Activated CD4-positive, alpha-beta T cell treated with anti-CD3 and anti-CD28 coated beads, Interleukin-2, amount 10 ng/mL, durations not matched to agents 24 days and 14 days (primary cell): ENCODE measurements around the gene TTBK2. TPM values are rescaled to one million over a fixed set of nuclear protein-coding genes. Genes with fewer than 3 reads are reported as not detected.
"Not testable (repeated sequence)": the region's sequence is repeated elsewhere in the genome, so short reads cannot be mapped to it uniquely, and the experiment has no call there.

ENCODE experiments used
- DNase-seq: peaks from one replicate; pipeline ENCODE4 v3.0.0; 2022
- H3K27ac Mint-ChIP-seq: one replicate; pipeline ENCODE4 v1.8.0; 2022; ENCODE audit warnings: mild to moderate bottlenecking, mixed read lengths
- H3K27me3 Mint-ChIP-seq: one replicate; pipeline ENCODE4 v1.8.0; 2022; ENCODE audit warnings: mixed read lengths
- H3K36me3 Mint-ChIP-seq: one replicate; pipeline ENCODE4 v1.8.0; 2022; ENCODE audit warnings: low read depth, mild to moderate bottlenecking, mixed read lengths
- H3K4me1 Mint-ChIP-seq: one replicate; pipeline ENCODE4 v1.8.0; 2021; ENCODE audit warnings: mixed read lengths
- H3K4me3 Mint-ChIP-seq: one replicate; pipeline ENCODE4 v1.8.0; 2022; ENCODE audit warnings: mild to moderate bottlenecking, moderate library complexity, mixed read lengths
- H3K9me3 Mint-ChIP-seq: one replicate; pipeline ENCODE4 v1.8.0; 2021; ENCODE audit warnings: mixed read lengths
- intact Hi-C: fragments of 100-400 bp; cut with micrococcal nuclease; formaldehyde crosslinking; loops from one replicate; pipeline ENCODE4 v1.15.1; 2023
- total RNA-seq: library from RNA; stranded (reverse); gene quantifications from 2 replicates; pipeline ENCODE4 v1.2.3, GENCODE V29; 2022

Gene TTBK2
- total RNA-seq, 1 donor from 2014 or later, result 11.3 TPM

- no peak overlapping the region for H3K4me3 Mint-ChIP-seq
- H3K27ac Mint-ChIP-seq, result no peak overlapping the region
- H3K4me1 Mint-ChIP-seq, result no peaks in the 10 kb centered on the region
- H3K27me3 Mint-ChIP-seq, result no peaks in the 10 kb centered on the region
- no peaks in the 10 kb centered on the region for H3K9me3 Mint-ChIP-seq
- intact Hi-C loops, result no loop called here
- peaks cover 7% of the 10 kb centered on the region for H3K36me3 Mint-ChIP-seq
- no peak for DNase-seq
These were observed 133.6 kb downstream of the TTBK2 start for GRCh38 chr15:42786978-42787377.

GRCh38 chr15:42785569-42785968 is 135.0 kb downstream of the TTBK2 start:
- Mint-ChIP-seq H3K9me3 (no peaks in the 10 kb centered on the region), H3K4me3 (no peak overlapping the region), H3K4me1 (no peaks in the 10 kb centered on the region), H3K27ac (no peak overlapping the region), H3K36me3 (peaks cover 7% of the 10 kb centered on the region), H3K27me3 (no peaks in the 10 kb centered on the region)
- no peak for DNase-seq
- intact Hi-C loops, result no loop called here

- Mint-ChIP-seq H3K9me3 (no peaks in the 10 kb centered on the region), H3K4me3 (no peak overlapping the region), H3K36me3 (peaks cover 5% of the 10 kb centered on the region), H3K4me1 (no peaks in the 10 kb centered on the region), H3K27me3 (no peaks in the 10 kb centered on the region), H3K27ac (no peak overlapping the region)
- no peak for DNase-seq
- intact Hi-C loops, result no loop called here
These were observed 135.9 kb downstream of the TTBK2 start for GRCh38 chr15:42784705-42785104.

GRCh38 chr15:42782716-42783115 is 137.9 kb downstream of the TTBK2 start:
- intact Hi-C loops, result no loop called here
- Mint-ChIP-seq H3K36me3 (peaks cover 5% of the 10 kb centered on the region), H3K27ac (no peak overlapping the region), H3K4me1 (no peaks in the 10 kb centered on the region), H3K9me3 (no peaks in the 10 kb centered on the region), H3K27me3 (no peaks in the 10 kb centered on the region), H3K4me3 (no peak overlapping the region)
- DNase-seq, result no peak

GRCh38 chr15:42775416-42775815 is 145.2 kb downstream of the TTBK2 start:
- DNase-seq, result no peak
- H3K9me3 Mint-ChIP-seq, result peaks cover 1% of the 10 kb centered on the region
- H3K4me1 Mint-ChIP-seq, result no peaks in the 10 kb centered on the region
- H3K36me3 Mint-ChIP-seq, result peaks cover 11% of the 10 kb centered on the region
- intact Hi-C loops, result no loop called here
- H3K27ac Mint-ChIP-seq, result no peak overlapping the region
- no peaks in the 10 kb centered on the region for H3K27me3 Mint-ChIP-seq
- H3K4me3 Mint-ChIP-seq, result no peak overlapping the region

GRCh38 chr15:42772901-42773300 is 147.7 kb downstream of the TTBK2 start:
- no peaks in the 10 kb centered on the region for H3K4me1 Mint-ChIP-seq
- peaks cover 22% of the 10 kb centered on the region for H3K36me3 Mint-ChIP-seq
- peaks cover 6% of the 10 kb centered on the region for H3K9me3 Mint-ChIP-seq
- no peak overlapping the region for H3K27ac Mint-ChIP-seq
- intact Hi-C loops, result no loop called here
- no peak overlapping the region for H3K4me3 Mint-ChIP-seq
- H3K27me3 Mint-ChIP-seq, result no peaks in the 10 kb centered on the region
- DNase-seq, result no peak

- Mint-ChIP-seq H3K4me1 (no peaks in the 10 kb centered on the region), H3K27me3 (no peaks in the 10 kb centered on the region), H3K9me3 (peaks cover 11% of the 10 kb centered on the region), H3K4me3 (no peak overlapping the region), H3K36me3 (peaks cover 22% of the 10 kb centered on the region), H3K27ac (no peak overlapping the region)
- no peak for DNase-seq
- intact Hi-C loops, result no loop called here
These were observed 148.4 kb downstream of the TTBK2 start for GRCh38 chr15:42772144-42772543.

- H3K4me3 Mint-ChIP-seq, intact Hi-C loops, H3K27ac Mint-ChIP-seq, H3K27me3 Mint-ChIP-seq, DNase-seq, H3K4me1 Mint-ChIP-seq: not testable (repeated sequence)
- Mint-ChIP-seq H3K36me3 (peaks cover 39% of the 10 kb centered on the region), H3K9me3 (peaks cover 34% of the 10 kb centered on the region)
These were observed 154.5 kb downstream of the TTBK2 start for GRCh38 chr15:42766109-42766508.

GRCh38 chr15:42764154-42764731 is 156.3 kb downstream of the TTBK2 start:
- H3K4me1 Mint-ChIP-seq, H3K27me3 Mint-ChIP-seq, H3K27ac Mint-ChIP-seq, intact Hi-C loops, H3K4me3 Mint-ChIP-seq, DNase-seq: not testable (repeated sequence)
- peaks cover 39% of the 10 kb centered on the region for H3K9me3 Mint-ChIP-seq
- H3K36me3 Mint-ChIP-seq, result peaks cover 42% of the 10 kb centered on the region

- H3K4me1 Mint-ChIP-seq, DNase-seq, H3K27ac Mint-ChIP-seq, intact Hi-C loops, H3K4me3 Mint-ChIP-seq, H3K27me3 Mint-ChIP-seq: not testable (repeated sequence)
- Mint-ChIP-seq H3K36me3 (peaks cover 37% of the 10 kb centered on the region), H3K9me3 (peaks cover 33% of the 10 kb centered on the region)
These were observed 158.8 kb downstream of the TTBK2 start for GRCh38 chr15:42761813-42762212.

GRCh38 chr15:42760759-42761158 is 159.8 kb downstream of the TTBK2 start:
- Mint-ChIP-seq H3K4me1 (no peaks in the 10 kb centered on the region), H3K9me3 (peaks cover 25% of the 10 kb centered on the region), H3K27ac (no peak overlapping the region), H3K4me3 (no peak overlapping the region), H3K36me3 (peaks cover 33% of the 10 kb centered on the region), H3K27me3 (no peaks in the 10 kb centered on the region)
- DNase-seq, result no peak
- intact Hi-C loops, result no loop called here

- H3K4me3 Mint-ChIP-seq, result no peak overlapping the region
These were observed 161.5 kb downstream of the TTBK2 start for GRCh38 chr15:42759093-42759492.

GRCh38 chr15:42750306-42750705 is 170.3 kb downstream of the TTBK2 start:
- intact Hi-C loops, result no loop called here
- no peaks in the 10 kb centered on the region for H3K4me1 Mint-ChIP-seq
- peaks cover 41% of the 10 kb centered on the region for H3K36me3 Mint-ChIP-seq
- H3K9me3 Mint-ChIP-seq, result peaks cover 15% of the 10 kb centered on the region
- no peaks in the 10 kb centered on the region for H3K27me3 Mint-ChIP-seq
- DNase-seq, result no peak
- H3K27ac Mint-ChIP-seq, result no peak overlapping the region
- H3K4me3 Mint-ChIP-seq, result no peak overlapping the region

More at GRCh38 chr15:42759093-42759492, 161.5 kb downstream of the TTBK2 start:
- Mint-ChIP-seq H3K27ac (no peak overlapping the region), H3K9me3 (peaks cover 19% of the 10 kb centered on the region), H3K4me1 (no peaks in the 10 kb centered on the region), H3K27me3 (no peaks in the 10 kb centered on the region), H3K36me3 (peaks cover 29% of the 10 kb centered on the region)
- intact Hi-C loops, result no loop called here
- DNase-seq, result no peak

GRCh38 chr15:42749266-42749665 is 171.3 kb downstream of the TTBK2 start:
- H3K36me3 Mint-ChIP-seq, result peaks cover 43% of the 10 kb centered on the region
- no peak overlapping the region for H3K4me3 Mint-ChIP-seq
- peaks cover 15% of the 10 kb centered on the region for H3K9me3 Mint-ChIP-seq
- H3K27me3 Mint-ChIP-seq, result no peaks in the 10 kb centered on the region
- DNase-seq, result no peak
- intact Hi-C loops, result no loop called here
- H3K4me1 Mint-ChIP-seq, result no peaks in the 10 kb centered on the region
- no peak overlapping the region for H3K27ac Mint-ChIP-seq

GRCh38 chr15:42744195-42744594 is 176.4 kb downstream of the TTBK2 start:
- Mint-ChIP-seq H3K36me3 (peaks cover 8% of the 10 kb centered on the region), H3K27ac (no peak overlapping the region), H3K27me3 (no peaks in the 10 kb centered on the region), H3K9me3 (no peaks in the 10 kb centered on the region), H3K4me3 (no peak overlapping the region), H3K4me1 (no peaks in the 10 kb centered on the region)
- no peak for DNase-seq
- intact Hi-C loops, result no loop called here
